HG03139 (cell line): ENCODE results near the gene IFT52.
"Not testable (repeated sequence)": the region's sequence is repeated elsewhere in the genome, so short reads cannot be mapped to it uniquely, and the experiment has no call there.

ENCODE experiments used
- ATAC-seq: cut with Tn5 transposase; IDR thresholded peaks from one replicate; pipeline ENCODE4 v1.9.1; 2021; ENCODE audit not compliant: unreplicated experiment

Gene IFT52

DNA sequence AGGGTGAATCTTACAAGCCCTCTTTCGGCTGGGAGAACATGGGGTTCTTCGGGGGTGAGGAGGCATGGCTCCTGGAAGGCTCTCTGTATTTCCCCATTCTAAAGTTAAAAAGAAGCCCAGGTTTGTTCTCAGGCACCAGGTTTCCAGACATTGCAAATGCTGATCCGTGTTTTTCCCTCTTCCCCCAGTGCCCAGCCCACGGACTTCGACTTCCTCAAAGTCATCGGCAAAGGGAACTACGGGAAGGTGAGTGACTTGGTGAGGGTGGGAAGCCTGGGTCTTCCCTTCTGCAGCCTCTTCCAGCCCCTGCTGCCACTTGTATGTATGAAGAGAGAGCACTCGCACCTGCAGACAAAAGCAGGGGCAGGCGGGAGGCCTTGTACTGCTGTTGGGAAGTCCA lies 23.3 kb upstream of the IFT52 start:
- no peak for ATAC-seq

DNA sequence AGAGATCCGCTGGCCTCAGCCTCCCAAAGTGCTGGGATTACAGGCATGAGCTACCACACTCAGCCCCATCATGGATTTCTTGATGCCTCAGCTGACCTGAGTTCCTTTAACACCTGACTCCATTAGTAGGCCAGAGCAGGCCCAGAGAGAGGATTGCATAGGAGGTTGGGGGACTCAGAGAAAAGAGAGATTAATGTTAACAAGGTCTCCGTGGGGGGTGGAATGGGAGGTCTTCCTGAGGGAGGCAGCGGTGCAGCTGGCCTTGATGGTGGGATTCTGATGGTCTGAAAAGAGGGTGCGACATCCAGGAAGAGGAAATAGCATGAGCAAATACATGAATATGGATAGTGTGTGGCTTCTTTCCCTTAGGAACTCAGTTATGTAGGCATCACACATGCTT lies 22.0 kb upstream of the IFT52 start:
- ATAC-seq, result no peak

DNA sequence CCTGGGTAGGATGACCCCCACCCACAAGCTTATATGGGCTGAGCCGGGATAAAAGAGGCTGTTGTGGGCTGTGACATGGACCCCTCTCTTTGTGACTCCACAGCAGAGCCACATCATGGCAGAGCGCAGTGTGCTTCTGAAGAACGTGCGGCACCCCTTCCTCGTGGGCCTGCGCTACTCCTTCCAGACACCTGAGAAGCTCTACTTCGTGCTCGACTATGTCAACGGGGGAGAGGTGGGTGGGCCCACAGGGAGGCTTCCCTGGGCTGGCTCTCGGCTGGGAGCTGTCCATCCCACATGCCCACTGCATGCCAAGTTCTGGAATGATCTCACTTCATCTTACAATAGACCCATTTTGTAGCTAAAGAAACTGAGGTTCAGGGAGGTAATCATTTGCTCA lies 21.5 kb upstream of the IFT52 start:
- ATAC-seq, result no peak

DNA sequence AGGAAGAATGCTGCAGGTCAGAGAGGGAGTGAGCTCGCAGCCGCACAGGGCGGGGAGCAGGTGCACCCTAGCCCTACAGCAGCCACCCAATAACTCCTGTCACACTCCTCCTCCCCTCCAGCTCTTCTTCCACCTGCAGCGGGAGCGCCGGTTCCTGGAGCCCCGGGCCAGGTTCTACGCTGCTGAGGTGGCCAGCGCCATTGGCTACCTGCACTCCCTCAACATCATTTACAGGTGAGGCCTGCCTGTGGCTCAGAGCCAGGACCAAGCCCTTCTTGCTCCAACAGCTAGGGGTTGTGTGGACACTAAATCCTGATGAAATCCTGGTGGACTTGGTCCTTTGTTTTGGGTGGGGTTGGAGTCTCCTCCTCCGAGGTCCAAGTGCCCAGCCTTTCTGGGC lies 20.2 kb upstream of the IFT52 start:
- ATAC-seq, result no peak

DNA sequence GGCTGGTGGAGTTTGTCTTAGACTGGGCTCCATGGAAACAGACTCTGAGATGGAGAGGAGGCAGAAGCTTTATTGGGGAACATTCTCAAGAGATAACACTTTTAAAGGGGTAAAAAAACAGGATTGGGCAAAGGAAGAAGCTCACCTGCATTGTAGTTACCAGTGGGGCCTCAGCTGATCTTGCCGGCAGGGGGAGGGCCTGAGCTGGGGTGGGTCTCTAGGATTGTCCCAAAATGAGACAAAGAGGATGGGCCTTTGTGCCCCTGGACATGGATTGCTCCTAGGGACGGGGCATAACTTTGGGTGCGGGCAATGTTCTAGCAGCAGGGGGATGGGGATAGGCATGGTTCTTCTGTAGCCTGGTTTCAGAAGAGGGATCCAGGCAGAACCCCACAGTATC lies 19.4 kb upstream of the IFT52 start:
- ATAC-seq, result no peak

DNA sequence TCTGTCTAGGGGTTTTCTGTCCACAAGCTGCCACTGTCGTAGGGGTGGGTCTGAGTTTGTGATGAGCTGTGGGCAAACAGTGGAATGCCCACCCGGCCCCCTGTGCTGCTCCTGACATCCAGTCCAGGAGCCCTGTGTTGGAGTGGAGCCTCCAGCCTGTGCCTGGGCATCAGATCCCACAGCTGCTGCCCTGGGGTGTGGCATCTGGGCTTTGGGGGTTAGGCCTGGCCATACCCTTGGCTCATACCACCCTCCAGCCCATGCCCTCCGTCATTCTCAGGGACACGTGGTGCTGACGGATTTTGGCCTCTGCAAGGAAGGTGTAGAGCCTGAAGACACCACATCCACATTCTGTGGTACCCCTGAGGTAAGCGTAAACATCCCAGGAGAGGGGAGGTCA lies 19.0 kb upstream of the IFT52 start:
- ATAC-seq, result no peak

DNA sequence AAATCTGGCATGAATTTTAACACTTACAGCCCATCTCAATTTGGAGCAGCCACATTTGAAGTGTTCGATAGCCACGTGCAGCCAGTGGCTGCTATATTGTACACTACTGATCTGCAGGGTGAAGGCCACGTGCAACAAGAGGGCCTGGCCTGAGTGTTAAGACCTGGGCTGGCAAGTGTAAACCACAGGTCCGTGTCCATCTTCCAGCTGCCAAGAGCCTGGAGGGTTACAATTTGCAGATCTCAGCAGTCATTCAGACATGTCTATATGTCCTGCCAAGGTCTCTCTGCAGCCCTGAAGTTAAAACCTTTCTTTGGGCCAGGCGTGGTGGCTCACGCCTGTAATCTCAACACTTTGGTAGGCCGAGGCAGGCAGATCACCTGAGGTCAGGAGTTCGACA lies 17.8 kb upstream of the IFT52 start:
- ATAC-seq, result no peak

DNA sequence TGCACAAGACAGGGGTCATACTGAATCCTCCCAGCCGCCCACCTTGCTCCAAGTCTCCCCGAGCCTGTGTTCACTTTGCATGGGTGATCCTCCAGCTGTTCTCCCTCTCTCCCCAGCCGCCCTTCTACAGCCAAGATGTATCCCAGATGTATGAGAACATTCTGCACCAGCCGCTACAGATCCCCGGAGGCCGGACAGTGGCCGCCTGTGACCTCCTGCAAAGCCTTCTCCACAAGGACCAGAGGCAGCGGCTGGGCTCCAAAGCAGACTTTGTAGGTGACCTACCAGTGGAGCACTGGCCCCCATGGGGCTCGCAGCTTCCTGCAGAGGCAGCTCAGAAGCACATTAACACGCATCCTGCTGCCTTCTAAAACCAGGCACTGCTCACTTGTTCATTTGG lies 14.6 kb upstream of the IFT52 start:
- no peak for ATAC-seq

DNA sequence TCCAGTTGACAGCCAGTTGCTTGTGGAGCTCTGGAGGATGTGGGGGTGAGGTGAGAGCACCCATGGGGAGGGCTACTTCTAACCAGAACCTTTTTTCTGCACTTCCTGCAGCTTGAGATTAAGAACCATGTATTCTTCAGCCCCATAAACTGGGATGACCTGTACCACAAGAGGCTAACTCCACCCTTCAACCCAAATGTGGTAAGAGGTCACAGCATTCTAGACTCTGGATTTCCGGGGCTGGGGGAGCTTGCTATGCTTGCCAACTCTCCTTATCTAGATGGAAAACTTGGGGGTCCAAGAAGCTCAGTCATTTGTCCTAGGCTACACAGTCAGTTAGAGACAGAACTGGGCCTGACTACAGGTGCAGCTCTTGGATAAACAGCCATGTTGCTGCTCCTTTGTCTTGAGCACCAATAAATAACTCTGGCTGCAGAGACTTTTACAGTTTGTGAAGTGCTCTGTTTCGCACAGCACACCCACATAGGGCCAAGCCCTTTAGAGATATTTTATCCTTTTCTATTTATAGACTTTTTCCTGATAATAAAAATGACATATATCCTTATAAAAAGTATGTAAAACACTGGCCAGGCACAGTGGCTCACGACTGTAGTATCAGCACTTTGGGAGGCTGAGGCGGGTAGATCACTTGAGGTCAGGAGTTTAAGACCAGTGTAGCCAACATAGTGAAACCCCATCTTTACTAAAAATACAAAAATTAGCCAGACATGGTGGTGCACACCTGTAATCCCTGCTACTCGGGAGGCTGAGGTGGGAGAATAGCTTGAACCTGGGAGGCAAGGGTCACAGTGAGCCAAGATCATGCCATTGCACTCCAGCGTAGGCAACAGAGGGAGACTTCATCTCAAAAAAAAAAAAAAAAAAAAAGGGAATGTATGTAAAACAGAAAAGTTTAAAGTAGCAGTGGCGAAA lies 10.6 kb upstream of the IFT52 start:
- ATAC-seq, result no peak

DNA sequence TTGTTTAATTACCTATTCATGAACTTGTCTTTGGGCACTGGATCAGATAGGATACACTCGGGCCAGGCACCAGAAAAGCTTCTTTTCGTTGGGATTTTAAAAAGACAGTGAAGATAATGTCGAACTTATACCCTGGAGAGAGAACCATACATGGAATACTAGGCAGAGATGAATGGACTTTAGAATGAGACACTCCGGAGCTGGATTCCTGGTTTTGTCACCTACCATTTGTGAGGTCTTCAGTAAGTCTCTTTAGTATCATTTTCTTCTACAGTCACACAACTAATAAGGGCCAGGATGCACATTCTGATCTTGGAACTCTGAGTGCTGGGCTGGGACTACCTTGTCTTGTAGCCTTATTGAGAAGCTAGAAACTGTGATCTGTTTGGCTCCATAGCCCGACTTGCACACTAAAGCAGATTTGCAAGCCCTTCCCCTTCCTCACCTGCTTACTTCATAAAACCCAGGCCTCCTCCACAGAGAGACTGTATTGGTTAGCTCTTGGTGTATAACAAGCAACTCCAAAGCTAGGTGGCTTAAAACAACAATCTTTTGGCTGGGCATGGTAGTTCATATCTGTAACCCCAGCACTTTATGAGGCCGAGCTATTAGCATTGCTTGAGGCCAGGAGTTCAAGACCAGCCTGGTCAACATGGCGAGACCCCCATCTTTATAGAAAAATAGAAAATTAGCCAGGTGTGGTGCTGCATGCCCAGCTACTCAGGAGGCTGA lies 7.4 kb upstream of the IFT52 start:
- no peak for ATAC-seq

DNA sequence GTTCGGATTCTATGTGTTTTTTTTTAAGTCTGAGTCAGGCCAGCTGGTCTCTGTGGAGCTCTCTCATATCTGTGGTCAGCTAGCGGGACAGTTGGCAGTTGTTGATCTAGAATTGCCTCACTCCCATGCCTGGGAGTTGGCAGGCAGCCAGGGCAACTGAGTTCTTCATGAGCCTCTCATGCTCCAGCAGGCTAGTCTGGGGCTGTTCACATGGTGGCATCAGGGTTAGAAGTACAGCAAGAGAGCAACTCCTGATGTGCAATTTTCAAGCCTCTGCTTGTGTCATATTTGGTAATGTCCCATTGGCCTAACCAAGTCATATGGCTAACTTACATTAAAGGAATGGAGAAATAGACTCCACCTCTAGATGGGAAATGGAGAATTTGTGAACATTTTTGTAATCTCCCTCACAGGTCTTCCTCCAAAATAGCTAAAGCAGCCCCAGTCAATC lies 6.7 kb upstream of the IFT52 start:
- no peak for ATAC-seq

DNA sequence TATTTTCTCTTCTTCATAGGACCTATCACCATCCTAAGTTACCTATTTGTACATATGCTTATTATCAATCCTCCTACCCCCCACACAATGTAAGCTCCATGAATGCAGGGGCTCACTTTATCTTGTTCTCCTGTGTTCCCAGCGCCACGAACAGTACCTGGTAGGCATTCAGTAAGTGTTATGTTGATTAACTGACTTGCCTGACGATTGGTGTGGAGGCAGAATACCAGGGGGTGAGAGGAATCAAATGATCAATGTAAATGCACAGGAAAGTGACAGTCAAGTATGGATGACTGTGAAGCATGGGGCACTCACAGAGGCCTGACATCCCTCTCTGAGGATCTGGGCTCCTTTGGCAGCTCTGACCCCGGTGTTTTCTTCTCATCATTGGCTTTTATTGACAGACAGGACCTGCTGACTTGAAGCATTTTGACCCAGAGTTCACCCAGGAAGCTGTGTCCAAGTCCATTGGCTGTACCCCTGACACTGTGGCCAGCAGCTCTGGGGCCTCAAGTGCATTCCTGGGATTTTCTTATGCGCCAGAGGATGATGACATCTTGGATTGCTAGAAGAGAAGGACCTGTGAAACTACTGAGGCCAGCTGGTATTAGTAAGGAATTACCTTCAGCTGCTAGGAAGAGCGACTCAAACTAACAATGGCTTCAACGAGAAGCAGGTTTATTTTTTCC lies 6.1 kb upstream of the IFT52 start:
- no peak for ATAC-seq

DNA sequence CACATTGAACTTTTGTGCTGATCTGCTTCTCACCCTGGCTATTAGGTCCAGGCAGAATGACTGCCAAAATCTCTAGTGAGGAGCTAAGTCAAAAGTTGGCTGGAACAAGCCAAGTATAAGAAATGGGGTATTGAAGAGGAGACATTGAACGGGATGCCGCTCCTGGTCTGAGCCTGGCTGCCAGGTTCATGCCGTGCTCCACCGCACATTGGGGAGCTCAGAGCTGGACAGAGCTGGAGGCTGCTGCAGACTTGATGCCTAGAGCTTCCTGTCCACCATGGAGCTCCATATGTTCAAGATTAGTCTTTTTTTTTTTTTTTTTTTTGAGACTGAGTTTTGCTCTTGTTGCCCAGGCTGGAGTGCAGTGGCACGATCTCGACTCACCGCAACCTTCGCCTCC lies 4.1 kb upstream of the IFT52 start:
- no peak for ATAC-seq

DNA sequence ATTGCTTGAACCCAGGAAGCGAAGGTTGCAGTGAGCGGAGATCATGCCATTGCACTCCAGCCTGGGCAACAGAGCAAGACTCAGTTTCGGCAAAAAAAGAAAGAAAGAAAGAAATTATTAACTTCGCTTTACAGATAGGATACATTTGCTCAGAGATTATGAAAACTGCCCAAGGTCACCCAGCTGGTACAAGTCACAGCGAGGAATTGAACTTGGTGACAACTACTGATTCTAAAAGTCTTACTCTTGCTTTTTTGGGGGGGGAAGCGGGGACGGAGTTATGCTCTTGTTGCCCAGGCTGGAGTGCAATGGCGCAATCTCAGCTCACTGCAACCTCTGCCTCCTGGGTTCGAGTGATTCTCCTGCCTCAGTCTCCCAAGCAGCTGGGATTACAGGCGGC lies 2.2 kb upstream of the IFT52 start:
- not testable (repeated sequence) for ATAC-seq

DNA sequence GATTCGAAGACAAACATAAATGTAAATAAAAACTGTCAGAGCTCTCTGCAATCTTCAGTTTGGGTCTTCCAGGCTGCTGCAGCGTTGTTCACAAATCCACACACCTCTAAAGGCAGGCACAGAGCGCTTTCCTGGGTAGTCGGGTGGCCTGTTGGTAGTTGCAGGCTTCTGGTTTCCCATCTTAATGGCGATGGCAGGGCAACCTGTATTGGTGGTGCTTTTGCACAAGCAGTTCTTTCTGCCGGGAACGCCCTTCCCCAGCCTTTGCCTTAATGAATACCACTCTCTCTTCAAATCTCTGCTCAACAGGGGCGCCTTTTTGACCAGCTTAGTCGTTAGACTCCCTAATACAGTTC lies 723 bp upstream of the IFT52 start:
- ATAC-seq, result no peak

DNA sequence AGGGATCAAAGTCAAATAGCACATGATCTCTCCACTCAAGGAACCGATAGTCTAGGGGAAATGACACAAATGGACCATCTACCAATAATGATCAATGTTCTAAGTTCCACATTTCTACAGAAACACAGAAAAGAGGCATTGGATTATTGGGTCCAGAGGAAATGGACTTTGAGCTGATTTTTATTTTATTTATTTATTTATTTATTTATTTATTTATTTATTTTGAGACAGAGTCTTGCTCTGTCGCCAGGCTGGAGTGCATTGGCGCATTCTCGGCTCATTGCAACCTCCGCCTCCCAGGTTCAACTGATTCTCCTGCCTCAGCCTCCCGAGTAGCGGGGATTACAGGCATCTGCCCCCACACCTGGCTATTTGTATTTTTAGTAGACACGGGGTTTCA lies 11.2 kb downstream of the IFT52 start:
- ATAC-seq, result not testable (repeated sequence)

DNA sequence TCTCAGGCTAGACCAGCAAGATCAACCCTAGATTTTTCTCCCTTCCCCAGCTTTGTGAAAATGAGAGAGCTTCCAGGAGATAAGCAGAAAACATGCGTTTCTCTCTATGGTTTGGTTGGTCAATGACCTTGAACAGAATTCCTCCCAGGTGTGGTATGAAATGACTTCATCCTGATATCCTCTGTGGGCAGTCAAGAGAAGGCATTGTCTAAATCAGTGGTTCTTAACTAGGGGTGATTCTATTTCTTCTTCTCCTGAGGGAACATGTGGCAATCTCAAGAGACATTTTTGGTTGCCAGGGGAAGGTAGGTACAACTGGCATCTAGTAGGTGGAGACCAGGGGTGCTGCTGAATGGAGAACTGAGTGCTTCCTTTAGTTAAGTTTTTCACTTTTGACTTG lies 12.4 kb downstream of the IFT52 start:
- no peak for ATAC-seq

DNA sequence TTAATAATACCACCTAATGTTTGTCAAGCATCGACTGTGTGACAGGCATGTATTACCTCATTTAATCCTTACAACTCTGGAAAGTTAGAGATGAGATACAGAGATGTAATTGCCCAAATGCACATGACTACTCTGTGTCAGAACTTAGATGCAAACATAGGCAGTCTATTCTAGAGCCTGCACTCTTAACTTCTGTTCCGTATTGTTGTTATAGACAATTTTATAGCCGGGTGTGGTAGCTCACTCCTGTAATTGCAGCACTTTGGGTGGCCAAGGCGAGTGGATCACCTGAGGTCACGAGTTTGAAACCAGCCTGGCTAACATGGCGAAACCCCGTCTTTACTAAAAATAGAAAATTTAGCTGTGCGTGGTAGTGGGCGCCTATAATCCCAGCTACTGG lies 15.0 kb downstream of the IFT52 start:
- ATAC-seq, result no peak

DNA sequence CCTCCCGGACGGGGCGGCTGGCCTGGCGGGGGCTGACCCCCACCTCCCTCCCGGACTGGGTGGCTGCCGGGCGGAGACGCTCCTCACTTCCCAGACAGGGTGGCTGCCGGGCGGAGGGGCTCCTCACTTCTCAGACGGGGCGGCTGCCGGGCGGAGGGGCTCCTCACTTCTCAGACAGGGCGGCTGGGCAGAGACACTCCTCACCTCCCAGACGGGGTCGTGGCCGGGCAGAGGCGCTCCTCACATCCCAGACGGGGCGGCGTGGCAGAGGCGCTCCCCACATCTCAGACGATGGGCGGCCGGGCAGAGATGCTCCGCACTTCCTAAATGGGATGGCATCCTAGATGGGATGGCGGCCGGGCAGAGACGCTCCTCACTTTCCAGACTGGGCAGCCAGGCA lies 16.5 kb downstream of the IFT52 start:
- ATAC-seq, result not testable (repeated sequence)

DNA sequence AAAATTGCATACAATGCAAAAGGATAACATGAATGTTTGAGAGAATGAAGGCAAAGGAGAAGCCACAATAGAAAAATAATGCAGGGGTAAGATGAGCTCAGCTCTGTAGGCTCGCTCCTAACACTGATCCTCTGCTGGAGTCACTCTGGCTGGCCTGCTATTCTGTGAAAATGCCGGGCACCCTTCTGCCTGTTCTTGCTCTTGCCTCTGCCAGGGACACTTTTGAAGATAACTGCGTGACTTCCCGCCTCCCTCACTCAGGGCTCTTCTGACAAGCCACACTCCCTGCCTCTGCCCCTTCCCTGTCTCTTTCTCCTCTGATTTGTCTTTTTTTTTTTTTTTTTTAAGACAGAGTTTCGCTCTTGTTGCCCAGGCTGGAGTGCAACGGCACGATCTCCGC lies 40.9 kb downstream of the IFT52 start:
- ATAC-seq, result no peak

DNA sequence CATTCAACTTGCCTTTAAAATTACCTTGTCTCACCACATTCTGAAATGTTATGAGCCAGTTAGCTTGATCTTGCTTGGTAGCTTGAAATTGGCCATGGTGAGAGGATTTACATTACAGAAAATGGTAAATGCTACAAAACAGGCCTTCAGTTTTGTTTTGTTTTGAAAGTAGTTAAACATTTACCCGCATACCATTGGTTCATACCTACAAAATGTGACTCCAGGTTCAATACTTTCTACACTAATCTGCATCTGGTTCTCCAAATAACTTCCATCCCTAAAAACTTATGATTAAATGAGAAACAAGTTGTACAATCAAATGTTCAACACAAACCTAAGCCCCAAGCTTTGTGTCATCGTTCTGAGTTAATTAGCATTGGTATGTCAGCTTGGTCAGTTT lies 45.7 kb downstream of the IFT52 start:
- no peak for ATAC-seq

DNA sequence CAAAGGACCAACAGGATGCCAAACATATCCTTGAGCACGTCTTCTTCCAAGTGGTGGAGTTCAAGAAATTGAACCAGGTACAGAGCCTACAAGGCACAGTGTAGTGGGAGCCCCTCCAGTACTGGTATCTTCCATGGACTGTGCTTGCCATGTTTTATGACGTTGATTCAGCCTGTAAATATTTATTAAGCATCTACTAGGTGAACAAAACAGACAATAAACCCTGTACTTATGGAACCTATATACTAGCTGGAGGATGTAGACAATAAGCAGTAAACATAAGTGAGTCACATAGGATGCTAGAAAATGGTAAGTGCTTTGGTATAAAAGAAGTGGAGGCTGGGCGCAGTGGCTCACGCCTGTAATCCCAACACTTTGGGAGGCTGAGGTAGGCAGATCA lies 51.8 kb downstream of the IFT52 start:
- ATAC-seq, result no peak
